Pancreas (tissue), 10 donors: ENCODE results near the gene SIT1. TPM values are rescaled to one million over a fixed set of nuclear protein-coding genes. Genes with fewer than 3 reads are reported as not detected.
A peak's percentile ranks its signal among the peaks of the same experiment; 100 is the strongest.

Experiments
- ATAC-seq, 4 donors: fragments of 200-7000 bp; cut with Tn5 transposase; one replicate each; pipeline versions ENCODE4 v1.8.0 to v1.9.1; 2020; ENCODE audit warnings: mild to moderate bottlenecking in 4 of 4, moderate library complexity in 4 of 4
- DNase-seq, 6 donors: peaks; one replicate each; pipeline ENCODE4 v3.0.0-alpha.2; 2020
- FAIRE-seq: peaks from 2 replicates; lab custom pipeline; 2012; peaks lifted over from hg19 to GRCh38; lab: Jason Lieb, UNC
- H3K27ac ChIP-seq, 4 donors: fragments of 200-600 bp; sonication (generic); 1 replicate in 3 of 4; 2 replicates in 1 of 4; pipeline versions ENCODE4 v1.5.0 to v1.8.0; 2020
- H3K27me3 ChIP-seq, 4 donors: fragments of 200-600 bp; one replicate each; pipeline ENCODE4 v1.8.0; 2021
- H3K36me3 ChIP-seq, 3 donors: fragments of 200-600 bp; sonication (generic) in 1 of 3; one replicate each; pipeline versions ENCODE4 v1.5.0 to v1.8.0; 2020 to 2021
- H3K4me1 ChIP-seq, 3 donors: fragments of 200-600 bp; one replicate each; pipeline ENCODE4 v1.8.0; 2021
- H3K4me3 ChIP-seq, 4 donors: fragments of 200-600 bp; sonication (generic) in 2 of 4; one replicate each; pipeline versions ENCODE4 v1.5.0 to v1.8.0; 2020 to 2021
- H3K9me3 ChIP-seq, 4 donors: fragments of 200-600 bp; one replicate each; pipeline ENCODE4 v1.8.0; 2021
- CTCF ChIP-seq, 4 donors: fragments of 200-600 bp; sonication (generic) in 3 of 4; IDR thresholded peaks; one replicate each; pipeline versions ENCODE4 v1.5.0 to v1.8.0; 2021; ENCODE audit warnings: antibody characterized with exemption in 4 of 4
- WGBS, 2 donors: extraction: QIAGEN DNeasy Blood & Tissue Kit; methylation state at CpG; one replicate each; pipeline ENCODE4 v1.1.7; 2013; 5-methylcytosine and 5-hydroxymethylcytosine counted together
- intact Hi-C, 3 donors: fragments of 100-400 bp; cut with DNase I; formaldehyde crosslinking; loops; one replicate each; pipeline versions ENCODE4 v1.11.1 to v1.14.2; 2022
- polyA plus RNA-seq, 2 donors: library from polyadenylated mRNA; stranded (reverse); fragments of 200-250 nt; gene quantifications; one replicate each; pipeline ENCODE4 v1.2.3, GENCODE V29; 2013
- total RNA-seq, 6 donors: library from RNA; stranded (reverse); fragmentation: NEBNext Ultra II Directional in 4 of 6; extraction: Animal tissue kit (Norgen Biotek cat#: 25700) in 4 of 6; gene quantifications; one replicate each; pipeline versions ENCODE4 v1.2.1 to v1.2.4, GENCODE V29; 2021 to 2023
- donor health status: healthy with polysubstance abuse.
- donor health status: DM: no; HTN: no; CAD: no; lungs with moderate emphysema.
- donor health status: DM: no; HTN: no; CAD: no.
- donor health status: control.
- donor health status: control.
- donor health status: Bipolar disorder and iron deficiency.
- donor health status: DM: yes; HTN: yes; CAD: no.
- donor health status: DM: no; HTN: no; CAD: no.
- donor health status: DM: no; HTN: no; CAD: no.
- donor health status: DM: yes; HTN: yes; CAD: no.

Gene SIT1
- total and polyA plus RNA-seq, 8 donors, result 0.25 to 0.59 (median 0.43) TPM; not detected in 2

DNA sequence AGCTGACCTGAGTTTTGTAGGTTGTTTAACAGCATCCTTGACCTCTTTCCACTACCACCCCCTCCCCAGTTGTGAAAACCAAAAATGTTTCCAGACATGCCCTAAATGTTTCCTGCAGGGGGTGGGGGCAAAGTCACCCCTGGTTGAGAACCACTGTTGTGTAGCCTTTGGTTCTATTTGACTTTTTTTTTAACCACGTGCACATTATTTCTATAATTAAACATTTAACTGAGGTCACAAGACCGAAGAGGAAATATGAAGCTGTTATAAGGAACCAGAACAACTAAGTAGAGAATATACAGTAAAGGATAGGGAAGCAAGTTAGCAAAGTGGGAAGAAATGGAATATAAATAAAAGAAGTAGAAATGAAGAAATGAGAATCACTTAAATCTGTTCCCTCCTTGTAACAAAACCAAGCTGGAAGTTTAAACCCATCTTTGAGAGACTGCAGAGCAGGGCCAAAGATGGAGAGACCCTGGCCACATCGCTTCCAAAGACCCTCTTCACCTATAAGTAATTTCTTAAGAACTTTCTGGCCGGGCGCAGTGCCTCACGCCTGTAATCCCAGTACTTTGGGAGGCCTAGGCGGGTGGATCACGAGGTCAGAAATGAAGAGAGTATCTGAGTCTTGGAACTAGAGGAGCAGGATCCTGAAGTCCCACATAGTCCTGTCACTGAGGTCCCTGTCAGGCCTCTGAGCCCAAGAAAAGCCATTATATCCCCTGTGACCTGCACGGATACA, 14.4 kb downstream of the SIT1 start:
- Histone ChIP-seq H3K27ac (peak overlapping the region in 1 of 4 donors; percentile 37), H3K4me3 (no peak overlapping the region), H3K27me3 (no peaks in the 10 kb centered on the region), H3K9me3 (no peaks in the 10 kb centered on the region), H3K4me1 (no peaks in the 10 kb centered on the region), H3K36me3 (no peaks in the 10 kb centered on the region)
- ATAC-seq (peak in 2 of 4 donors; percentile 62 to 66), DNase-seq (no peak), FAIRE-seq (no peak)
- 77 to 87% methylated on average over 9 of the region's 9 CpGs for WGBS, 2 donors
- intact Hi-C loops, result no loop called here
- TF ChIP-seq CTCF (IDR thresholded peaks at IDR 0.05), result no peak

- intact Hi-C loops, result no loop called here
- FAIRE-seq, result no peak
- Histone ChIP-seq H3K4me3 (no peak overlapping the region), H3K4me1 (no peaks in the 10 kb centered on the region), H3K36me3 (no peaks in the 10 kb centered on the region), H3K9me3 (no peaks in the 10 kb centered on the region), H3K27ac (no peak overlapping the region), H3K27me3 (no peaks in the 10 kb centered on the region)
- no peak for ATAC-seq
- no peak for DNase-seq
- no peak for TF ChIP-seq CTCF (IDR thresholded peaks at IDR 0.05)
Observed at GRCh38 chr9:35635730-35636129, 15.0 kb downstream of the SIT1 start.

DNA sequence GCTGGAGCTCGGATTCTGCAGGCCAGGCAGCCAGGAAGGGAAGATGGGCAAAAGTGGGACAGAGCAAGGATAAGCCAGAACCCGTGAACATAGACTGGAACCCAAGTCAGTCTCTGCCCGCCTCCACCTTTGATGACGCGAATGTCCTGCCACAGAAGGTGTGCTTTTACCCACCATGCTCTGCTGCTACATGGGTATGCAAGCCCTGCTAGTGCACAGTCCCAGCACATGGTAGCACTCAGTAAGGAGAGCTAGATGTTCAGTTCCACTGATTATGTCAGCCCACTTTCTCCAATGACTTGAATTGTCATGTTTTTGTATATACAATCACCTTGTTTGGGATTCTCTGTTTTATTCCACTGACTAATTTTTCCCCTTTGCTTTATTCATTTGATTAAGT, 21.1 kb downstream of the SIT1 start:
- TF ChIP-seq CTCF (IDR thresholded peaks at IDR 0.05), result no peak
- H3K4me3 ChIP-seq, result no peak overlapping the region
- no peak overlapping the region for H3K27ac ChIP-seq
- H3K27me3 ChIP-seq, result no peaks in the 10 kb centered on the region
- H3K9me3 ChIP-seq, result no peaks in the 10 kb centered on the region
- 85 to 87% methylated on average over 5 of the region's 5 CpGs for WGBS, 2 donors
- no peak for FAIRE-seq
- intact Hi-C loops, result no loop called here
- no peaks in the 10 kb centered on the region for H3K36me3 ChIP-seq
- DNase-seq, result no peak
- ATAC-seq, result no peak
- no peaks in the 10 kb centered on the region for H3K4me1 ChIP-seq

- Histone ChIP-seq H3K9me3 (no peaks in the 10 kb centered on the region), H3K4me1 (no peaks in the 10 kb centered on the region), H3K36me3 (no peaks in the 10 kb centered on the region), H3K27ac (no peak overlapping the region), H3K27me3 (no peaks in the 10 kb centered on the region), H3K4me3 (no peak overlapping the region)
- intact Hi-C loops, result no loop called here
- 90 to 93% methylated on average over 6 of the region's 6 CpGs for WGBS, 2 donors
- TF ChIP-seq CTCF (IDR thresholded peaks at IDR 0.05), result no peak
- FAIRE-seq, result no peak
- no peak for ATAC-seq
- no peak for DNase-seq
Observed at GRCh38 chr9:35628389-35628991, 22.2 kb downstream of the SIT1 start.

GRCh38 chr9:35627575-35627974, 23.2 kb downstream of the SIT1 start:
- WGBS, 2 donors, result 83 to 92% methylated on average over 2 of the region's 2 CpGs
- no peak for FAIRE-seq
- ATAC-seq, result no peak
- H3K36me3 ChIP-seq, result no peaks in the 10 kb centered on the region
- H3K27ac ChIP-seq, result no peak overlapping the region
- no peak overlapping the region for H3K4me3 ChIP-seq
- no peaks in the 10 kb centered on the region for H3K9me3 ChIP-seq
- DNase-seq, result no peak
- no peaks in the 10 kb centered on the region for H3K4me1 ChIP-seq
- no peaks in the 10 kb centered on the region for H3K27me3 ChIP-seq
- intact Hi-C loops, result no loop called here
- no peak for TF ChIP-seq CTCF (IDR thresholded peaks at IDR 0.05)
